PFSK-1 (cell line): ENCODE measurements around the gene HS2ST1.

Experiments
- POLR2AphosphoS5 ChIP-seq: IDR thresholded peaks from 2 replicates; pipeline ENCODE4 v1.6.1; 2012; ENCODE audit warnings: low read depth, mild to moderate bottlenecking, control low read depth, low read length, moderate library complexity
- SIN3A ChIP-seq: IDR thresholded peaks from 2 replicates; pipeline ENCODE4 v1.6.1; 2012; ENCODE audit warnings: mild to moderate bottlenecking, low read length, moderate library complexity, borderline replicate concordance; ENCODE audit not compliant: insufficient read depth
- TF ChIP-seq, protein P1 (sequence below), 2 experiments: IDR thresholded peaks; 2 replicates each; pipeline versions ENCODE4 v1.6.1 to v1.8.0; 2011 to 2012; ENCODE audit warnings: low read depth in 2 of 2, low read length in 2 of 2, control low read depth in 1 of 2, inconsistent platforms in 1 of 2, mild to moderate bottlenecking in 1 of 2, moderate library complexity in 1 of 2; ENCODE audit not compliant: insufficient read depth in 1 of 2

DNA sequence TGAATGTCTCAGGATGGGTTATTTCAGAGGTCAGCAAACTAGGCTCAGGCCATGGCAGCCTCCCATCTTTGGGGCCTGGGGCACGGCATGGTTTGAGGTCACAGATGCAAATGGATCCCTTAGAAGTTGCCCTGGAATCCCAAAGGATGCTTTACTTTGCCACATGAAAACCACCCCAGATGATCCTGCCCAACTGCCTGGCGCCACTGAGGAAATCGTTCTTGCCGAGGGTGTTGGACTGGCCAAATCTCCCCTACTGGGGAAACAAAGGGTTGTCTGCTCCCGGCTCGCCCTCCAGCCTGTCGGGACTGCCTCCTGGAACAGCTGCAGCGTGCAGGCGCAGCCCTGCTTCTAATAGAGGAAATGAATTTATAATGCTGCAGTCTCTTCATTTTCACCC lies 241.2 kb downstream of the HS2ST1 start:
- TF ChIP-seq, protein P1, sequence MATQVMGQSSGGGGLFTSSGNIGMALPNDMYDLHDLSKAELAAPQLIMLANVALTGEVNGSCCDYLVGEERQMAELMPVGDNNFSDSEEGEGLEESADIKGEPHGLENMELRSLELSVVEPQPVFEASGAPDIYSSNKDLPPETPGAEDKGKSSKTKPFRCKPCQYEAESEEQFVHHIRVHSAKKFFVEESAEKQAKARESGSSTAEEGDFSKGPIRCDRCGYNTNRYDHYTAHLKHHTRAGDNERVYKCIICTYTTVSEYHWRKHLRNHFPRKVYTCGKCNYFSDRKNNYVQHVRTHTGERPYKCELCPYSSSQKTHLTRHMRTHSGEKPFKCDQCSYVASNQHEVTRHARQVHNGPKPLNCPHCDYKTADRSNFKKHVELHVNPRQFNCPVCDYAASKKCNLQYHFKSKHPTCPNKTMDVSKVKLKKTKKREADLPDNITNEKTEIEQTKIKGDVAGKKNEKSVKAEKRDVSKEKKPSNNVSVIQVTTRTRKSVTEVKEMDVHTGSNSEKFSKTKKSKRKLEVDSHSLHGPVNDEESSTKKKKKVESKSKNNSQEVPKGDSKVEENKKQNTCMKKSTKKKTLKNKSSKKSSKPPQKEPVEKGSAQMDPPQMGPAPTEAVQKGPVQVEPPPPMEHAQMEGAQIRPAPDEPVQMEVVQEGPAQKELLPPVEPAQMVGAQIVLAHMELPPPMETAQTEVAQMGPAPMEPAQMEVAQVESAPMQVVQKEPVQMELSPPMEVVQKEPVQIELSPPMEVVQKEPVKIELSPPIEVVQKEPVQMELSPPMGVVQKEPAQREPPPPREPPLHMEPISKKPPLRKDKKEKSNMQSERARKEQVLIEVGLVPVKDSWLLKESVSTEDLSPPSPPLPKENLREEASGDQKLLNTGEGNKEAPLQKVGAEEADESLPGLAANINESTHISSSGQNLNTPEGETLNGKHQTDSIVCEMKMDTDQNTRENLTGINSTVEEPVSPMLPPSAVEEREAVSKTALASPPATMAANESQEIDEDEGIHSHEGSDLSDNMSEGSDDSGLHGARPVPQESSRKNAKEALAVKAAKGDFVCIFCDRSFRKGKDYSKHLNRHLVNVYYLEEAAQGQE (IDR thresholded peaks at IDR 0.05; ENCODE audit: insufficient read depth in 1 of 2, low read depth in 2 of 2, low read length in 2 of 2), result no peak
- TF ChIP-seq POLR2AphosphoS5 (no peak), SIN3A (no peak)
